GM06990 (cell line): ENCODE measurements around the gene HMCN2.
A peak's percentile ranks its signal among the peaks of the same experiment; 100 is the strongest.

Experiments used
- DNase-seq: peaks from one replicate; pipeline ENCODE4 v3.0.0-alpha.2; 2011; ENCODE audit not compliant: insufficient read length; ENCODE audit errors: extremely low read depth
- H3K27me3 ChIP-seq: replicated peaks from 2 replicates; pipeline ENCODE4 v1.6.0; 2011; ENCODE audit warnings: low read length; ENCODE audit not compliant: control insufficient read depth, insufficient read depth
- H3K36me3 ChIP-seq: 2 replicates; pipeline ENCODE4 v1.5.1; 2011; ENCODE audit warnings: low read length; ENCODE audit not compliant: control insufficient read depth, insufficient read depth
- H3K4me3 ChIP-seq: replicated peaks from 2 replicates; pipeline ENCODE4 v1.5.1; 2011; ENCODE audit warnings: low read depth, mild to moderate bottlenecking, control low read depth, low read length
- CTCF ChIP-seq: IDR thresholded peaks from 2 replicates; pipeline ENCODE4 v1.5.1; 2011; ENCODE audit warnings: low read length, control low read depth, mild to moderate bottlenecking, inconsistent platforms; ENCODE audit not compliant: insufficient read depth, poor library complexity, severe bottlenecking

The HMCN2 gene

GRCh38 chr9:130430232-130430631 lies 164.7 kb downstream of the HMCN2 start:
- H3K36me3 ChIP-seq = no peaks in the 10 kb centered on the region
- no peaks in the 10 kb centered on the region; the same call in none of the 2 replicates for H3K27me3 ChIP-seq
- H3K4me3 ChIP-seq = no peak overlapping the region
- DNase-seq = no peak
- no peak for TF ChIP-seq CTCF

DNA sequence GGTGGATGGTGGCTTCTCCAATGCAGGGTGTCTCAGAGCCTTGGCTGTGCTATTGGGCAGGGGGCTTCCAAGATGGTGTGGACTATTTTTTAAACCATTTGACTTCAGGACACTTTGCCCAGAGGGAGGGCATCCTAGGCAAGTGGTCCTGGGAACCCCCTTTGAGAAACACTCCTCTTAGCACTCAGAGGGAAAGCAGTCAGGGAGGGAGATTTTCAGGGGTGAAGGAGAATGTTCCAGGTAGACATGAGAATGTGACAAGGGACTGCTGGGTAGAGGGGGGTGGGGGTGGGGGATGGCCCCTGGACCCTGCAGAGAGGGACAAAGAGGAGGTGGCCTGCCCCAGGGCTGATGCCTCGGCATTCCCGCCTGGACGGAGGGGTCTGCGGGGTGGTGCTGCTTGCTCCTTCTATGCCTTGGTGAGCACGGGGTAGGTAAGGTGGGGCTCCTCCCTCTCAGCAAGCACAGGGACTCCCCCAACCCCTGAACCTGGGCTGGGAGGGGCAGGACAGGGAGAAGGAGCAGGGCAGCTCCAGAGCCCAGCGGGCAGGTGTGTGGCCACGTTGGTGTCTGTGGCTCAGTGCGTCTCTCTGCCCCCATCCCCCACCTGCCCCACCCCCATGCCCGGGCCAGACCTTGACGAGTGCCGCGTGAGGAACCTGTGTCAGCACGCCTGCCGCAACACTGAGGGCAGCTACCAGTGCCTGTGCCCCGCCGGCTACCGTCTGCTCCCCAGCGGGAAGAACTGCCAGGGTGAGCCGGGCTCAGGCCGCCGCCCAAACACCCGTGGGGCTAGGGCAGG lies 165.4 kb downstream of the HMCN2 start:
- TF ChIP-seq CTCF = no peak
- no peak overlapping the region for H3K4me3 ChIP-seq
- H3K27me3 ChIP-seq = no peaks in the 10 kb centered on the region; the same call in none of the 2 replicates
- DNase-seq = no peak
- H3K36me3 ChIP-seq = no peaks in the 10 kb centered on the region

DNA sequence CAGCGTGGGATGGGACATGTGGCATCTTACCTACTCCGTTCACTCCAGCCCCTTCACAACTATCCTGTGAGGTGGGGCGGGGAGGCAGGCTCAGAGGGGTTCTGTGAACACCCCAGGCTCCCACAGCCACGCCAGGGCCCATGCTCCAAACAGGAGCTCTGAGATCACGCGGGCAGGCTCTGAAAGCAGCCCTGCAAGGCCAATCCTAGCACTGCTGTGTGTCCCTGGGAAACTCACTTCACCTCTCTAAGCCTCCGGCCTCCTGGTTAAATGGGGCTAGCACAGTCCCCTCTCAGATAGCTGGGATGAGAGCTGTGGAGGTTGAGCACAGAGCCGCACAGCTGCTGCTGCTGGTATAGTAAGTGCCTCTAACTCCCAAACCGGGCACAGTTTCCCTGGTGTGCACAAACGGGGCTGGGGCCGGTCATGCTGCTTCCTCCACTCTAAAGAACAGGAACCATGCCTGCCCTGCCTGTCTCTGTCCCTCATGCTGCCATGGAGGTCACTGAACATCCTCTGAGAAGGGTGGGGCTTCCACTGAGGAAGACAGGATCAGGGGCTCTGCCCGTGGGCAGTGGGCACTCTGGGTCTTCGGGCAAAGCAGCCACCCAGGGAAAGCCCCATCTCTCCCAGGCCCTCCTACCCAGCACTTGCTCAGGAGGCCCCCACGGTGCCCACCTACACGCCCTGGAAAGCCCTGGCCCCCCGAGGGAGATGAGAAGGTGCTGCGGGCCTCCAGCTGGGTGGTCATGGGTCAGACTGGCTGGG lies 166.2 kb downstream of the HMCN2 start:
- H3K4me3 ChIP-seq = no peak overlapping the region
- no peaks in the 10 kb centered on the region for H3K36me3 ChIP-seq
- TF ChIP-seq CTCF = no peak
- no peaks in the 10 kb centered on the region; the same call in none of the 2 replicates for H3K27me3 ChIP-seq
- no peak for DNase-seq

DNA sequence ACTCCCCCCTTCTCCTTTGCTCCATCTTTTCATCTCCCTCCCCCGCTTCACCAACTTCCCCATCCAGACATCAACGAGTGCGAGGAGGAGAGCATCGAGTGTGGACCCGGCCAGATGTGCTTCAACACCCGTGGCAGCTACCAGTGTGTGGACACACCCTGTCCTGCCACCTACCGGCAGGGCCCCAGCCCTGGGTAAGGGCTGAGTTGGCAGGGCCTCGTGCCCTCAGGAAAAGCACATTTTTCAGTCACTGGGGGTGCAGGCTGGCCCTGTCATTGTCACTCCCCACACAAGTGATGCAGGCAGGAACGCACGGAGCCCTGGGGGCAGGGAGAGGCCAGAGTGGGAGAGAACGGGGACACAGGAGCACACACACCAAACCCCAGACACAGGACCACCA lies 166.8 kb downstream of the HMCN2 start:
- no peak overlapping the region for H3K4me3 ChIP-seq
- TF ChIP-seq CTCF = peak; percentile 31
- H3K27me3 ChIP-seq = no peaks in the 10 kb centered on the region; the same call in 1 of the 2 replicates
- no peak for DNase-seq
- H3K36me3 ChIP-seq = no peaks in the 10 kb centered on the region

DNA sequence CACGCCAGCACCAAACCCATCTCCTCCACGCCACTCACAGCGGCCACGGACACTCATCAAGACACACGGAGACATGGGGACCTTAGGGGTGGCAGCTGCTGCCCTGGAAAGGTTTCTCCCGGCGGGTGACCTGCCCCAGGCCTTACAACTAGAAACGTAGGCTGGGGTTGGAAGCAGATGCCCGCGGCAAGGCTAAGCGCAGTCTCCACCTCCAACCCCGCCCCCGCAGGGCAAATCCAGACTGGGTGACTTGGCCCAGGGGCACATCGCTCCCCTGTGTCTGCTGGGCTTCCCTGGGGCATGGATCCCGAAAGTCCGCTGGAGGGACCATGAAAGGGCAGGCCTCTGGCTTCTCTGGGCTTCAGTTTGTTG lies 167.2 kb downstream of the HMCN2 start:
- Histone ChIP-seq H3K36me3 (no peaks in the 10 kb centered on the region), H3K27me3 (no peaks in the 10 kb centered on the region; the same call in 1 of the 2 replicates), H3K4me3 (no peak overlapping the region)
- TF ChIP-seq CTCF = no peak
- DNase-seq = no peak
